Activated naive CD4-positive, alpha-beta T cell treated with anti-CD3 and anti-CD28 coated beads, Interleukin-2, amount 10 ng/mL, durations not matched to agents 7 days and 5 days (primary cell): ENCODE results near the gene TNRC6A.
A peak's percentile ranks its signal among the peaks of the same experiment; 100 is the strongest.
"Not testable (repeated sequence)": the region's sequence is repeated elsewhere in the genome, so short reads cannot be mapped to it uniquely, and the experiment has no call there.

ENCODE experiments used
- CTCF ChIA-PET: fragments of 350-600 bp; sonication (Branson Sonifier 250); formaldehyde crosslinking; loops from one replicate; lab custom pipeline; 2021; ENCODE audit warnings: antibody characterized with exemption; lab: Charles Lee
- DNase-seq: peaks from one replicate; pipeline ENCODE4 v3.0.0-alpha.2; 2020
- H3K27ac Mint-ChIP-seq: one replicate; pipeline ENCODE4 v1.8.0; 2021; ENCODE audit warnings: mild to moderate bottlenecking, moderate library complexity, mixed read lengths
- H3K27me3 Mint-ChIP-seq: one replicate; pipeline ENCODE4 v1.8.0; 2021; ENCODE audit warnings: mild to moderate bottlenecking, mixed read lengths
- H3K36me3 Mint-ChIP-seq: one replicate; pipeline ENCODE4 v1.8.0; 2021; ENCODE audit warnings: mixed read lengths
- H3K4me1 Mint-ChIP-seq: one replicate; pipeline ENCODE4 v1.8.0; 2021; ENCODE audit warnings: mixed read lengths
- H3K4me3 Mint-ChIP-seq: one replicate; pipeline ENCODE4 v1.8.0; 2021; ENCODE audit warnings: mild to moderate bottlenecking, moderate library complexity, mixed read lengths
- H3K9me3 Mint-ChIP-seq: one replicate; pipeline ENCODE4 v1.8.0; 2021; ENCODE audit warnings: mixed read lengths

TNRC6A gene

GRCh38 chr16:24781256-24781655 is 51.8 kb downstream of the TNRC6A start:
- no peak for DNase-seq
- Mint-ChIP-seq H3K27ac (no peak overlapping the region), H3K27me3 (no peaks in the 10 kb centered on the region), H3K4me3 (no peak overlapping the region), H3K4me1 (no peaks in the 10 kb centered on the region), H3K36me3 (peaks cover 54% of the 10 kb centered on the region), H3K9me3 (no peaks in the 10 kb centered on the region)
- CTCF ChIA-PET, result no interaction called here

GRCh38 chr16:24784121-24784520 is 54.7 kb downstream of the TNRC6A start:
- H3K27me3 Mint-ChIP-seq, result no peaks in the 10 kb centered on the region
- H3K4me3 Mint-ChIP-seq, result no peak overlapping the region
- peaks cover 41% of the 10 kb centered on the region for H3K36me3 Mint-ChIP-seq
- H3K27ac Mint-ChIP-seq, result no peak overlapping the region
- DNase-seq, result no peak
- no peaks in the 10 kb centered on the region for H3K4me1 Mint-ChIP-seq
- CTCF ChIA-PET, result no interaction called here
- H3K9me3 Mint-ChIP-seq, result no peaks in the 10 kb centered on the region

GRCh38 chr16:24789881-24790280 is 60.4 kb downstream of the TNRC6A start:
- Mint-ChIP-seq H3K36me3 (peaks cover 38% of the 10 kb centered on the region), H3K9me3 (no peaks in the 10 kb centered on the region), H3K4me1 (no peaks in the 10 kb centered on the region), H3K27me3 (no peaks in the 10 kb centered on the region), H3K4me3 (no peak overlapping the region), H3K27ac (no peak overlapping the region)
- no peak for DNase-seq
- CTCF ChIA-PET, result no interaction called here

- DNase-seq, result no peak
- H3K4me1 Mint-ChIP-seq, result no peaks in the 10 kb centered on the region
- peaks cover 62% of the 10 kb centered on the region for H3K36me3 Mint-ChIP-seq
- no peak overlapping the region for H3K4me3 Mint-ChIP-seq
- CTCF ChIA-PET, result interaction anchor here (1.0 kb wide), 1 partner anchor 98 kb away, joined by 3 read pairs; no protein-coding TSS in a partner anchor
- H3K27ac Mint-ChIP-seq, result no peak overlapping the region
- H3K27me3 Mint-ChIP-seq, result no peaks in the 10 kb centered on the region
- H3K9me3 Mint-ChIP-seq, result no peaks in the 10 kb centered on the region
Measured at GRCh38 chr16:24800586-24800985, 71.1 kb downstream of the TNRC6A start.

- H3K9me3 Mint-ChIP-seq, result no peaks in the 10 kb centered on the region
- CTCF ChIA-PET, result no interaction called here
- H3K27ac Mint-ChIP-seq, result no peak overlapping the region
- H3K4me3 Mint-ChIP-seq, result no peak overlapping the region
- DNase-seq, result no peak
- no peaks in the 10 kb centered on the region for H3K27me3 Mint-ChIP-seq
- peaks cover 63% of the 10 kb centered on the region for H3K36me3 Mint-ChIP-seq
- no peaks in the 10 kb centered on the region for H3K4me1 Mint-ChIP-seq
Measured at GRCh38 chr16:24801761-24802302, 72.4 kb downstream of the TNRC6A start.

GRCh38 chr16:24805484-24805883 is 76.0 kb downstream of the TNRC6A start:
- H3K36me3 Mint-ChIP-seq, result peaks cover 58% of the 10 kb centered on the region
- CTCF ChIA-PET, result interaction anchor here (0.5 kb wide), 1 partner anchor 11 kb away, joined by 4 read pairs; no protein-coding TSS in a partner anchor
- no peak overlapping the region for H3K4me3 Mint-ChIP-seq
- H3K4me1 Mint-ChIP-seq, result no peaks in the 10 kb centered on the region
- no peaks in the 10 kb centered on the region for H3K27me3 Mint-ChIP-seq
- no peak overlapping the region for H3K27ac Mint-ChIP-seq
- no peaks in the 10 kb centered on the region for H3K9me3 Mint-ChIP-seq
- no peak for DNase-seq

GRCh38 chr16:24807301-24807700 is 77.8 kb downstream of the TNRC6A start:
- Mint-ChIP-seq H3K4me1 (no peaks in the 10 kb centered on the region), H3K27ac (peak overlapping the region; percentile 29), H3K36me3 (peaks cover 55% of the 10 kb centered on the region), H3K4me3 (no peak overlapping the region), H3K27me3 (no peaks in the 10 kb centered on the region), H3K9me3 (no peaks in the 10 kb centered on the region)
- CTCF ChIA-PET, result interaction anchor here (0.8 to 1.5 kb wide), 2 partner anchors 26 to 185 kb away, joined by 3 to 4 read pairs; no protein-coding TSS in a partner anchor
- DNase-seq, result no peak

- H3K36me3 Mint-ChIP-seq, result peaks cover 51% of the 10 kb centered on the region
- H3K27ac Mint-ChIP-seq, result no peak overlapping the region
- H3K9me3 Mint-ChIP-seq, result no peaks in the 10 kb centered on the region
- no peaks in the 10 kb centered on the region for H3K4me1 Mint-ChIP-seq
- DNase-seq, result no peak
- no peak overlapping the region for H3K4me3 Mint-ChIP-seq
- CTCF ChIA-PET, result no interaction called here
- H3K27me3 Mint-ChIP-seq, result no peaks in the 10 kb centered on the region
Measured at GRCh38 chr16:24810951-24811843, 81.7 kb downstream of the TNRC6A start.

GRCh38 chr16:24812813-24813212 is 83.4 kb downstream of the TNRC6A start:
- CTCF ChIA-PET, H3K4me3 Mint-ChIP-seq, H3K27me3 Mint-ChIP-seq, DNase-seq, H3K9me3 Mint-ChIP-seq, H3K27ac Mint-ChIP-seq, H3K4me1 Mint-ChIP-seq: not testable (repeated sequence)
- peaks cover 46% of the 10 kb centered on the region for H3K36me3 Mint-ChIP-seq

- H3K4me3 Mint-ChIP-seq, result no peak overlapping the region
- H3K27ac Mint-ChIP-seq, result no peak overlapping the region
- H3K27me3 Mint-ChIP-seq, result no peaks in the 10 kb centered on the region
- DNase-seq, result no peak
- CTCF ChIA-PET, result no interaction called here
- H3K36me3 Mint-ChIP-seq, result peaks cover 57% of the 10 kb centered on the region
- H3K4me1 Mint-ChIP-seq, result no peaks in the 10 kb centered on the region
- no peaks in the 10 kb centered on the region for H3K9me3 Mint-ChIP-seq
Measured at GRCh38 chr16:24815021-24815420, 85.6 kb downstream of the TNRC6A start.

GRCh38 chr16:24816688-24817087 is 87.2 kb downstream of the TNRC6A start:
- no peak for DNase-seq
- Mint-ChIP-seq H3K4me3 (no peak overlapping the region), H3K27me3 (no peaks in the 10 kb centered on the region), H3K36me3 (peaks cover 57% of the 10 kb centered on the region), H3K27ac (peak overlapping the region; percentile 28), H3K4me1 (no peaks in the 10 kb centered on the region), H3K9me3 (no peaks in the 10 kb centered on the region)
- CTCF ChIA-PET, result interaction anchor here (0.7 kb wide), 1 partner anchor 11 kb away, joined by 4 read pairs; no protein-coding TSS in a partner anchor

GRCh38 chr16:24819462-24820040 is 90.1 kb downstream of the TNRC6A start:
- CTCF ChIA-PET, result no interaction called here
- H3K27ac Mint-ChIP-seq, result no peak overlapping the region
- no peaks in the 10 kb centered on the region for H3K4me1 Mint-ChIP-seq
- H3K36me3 Mint-ChIP-seq, result peaks cover 68% of the 10 kb centered on the region
- DNase-seq, result no peak
- H3K4me3 Mint-ChIP-seq, result no peak overlapping the region
- H3K27me3 Mint-ChIP-seq, result no peaks in the 10 kb centered on the region
- H3K9me3 Mint-ChIP-seq, result no peaks in the 10 kb centered on the region

GRCh38 chr16:24820522-24820921 is 91.1 kb downstream of the TNRC6A start:
- H3K9me3 Mint-ChIP-seq, result no peaks in the 10 kb centered on the region
- no peak overlapping the region for H3K4me3 Mint-ChIP-seq
- H3K27me3 Mint-ChIP-seq, result no peaks in the 10 kb centered on the region
- H3K36me3 Mint-ChIP-seq, result peaks cover 65% of the 10 kb centered on the region
- CTCF ChIA-PET, result no interaction called here
- H3K4me1 Mint-ChIP-seq, result no peaks in the 10 kb centered on the region
- no peak for DNase-seq
- H3K27ac Mint-ChIP-seq, result no peak overlapping the region

- no peak for DNase-seq
- CTCF ChIA-PET, result interaction anchor here (1.4 kb wide), 1 partner anchor 14 kb away, joined by 4 read pairs; no protein-coding TSS in a partner anchor
- H3K4me3 Mint-ChIP-seq, result no peak overlapping the region
- no peaks in the 10 kb centered on the region for H3K9me3 Mint-ChIP-seq
- peaks cover 70% of the 10 kb centered on the region for H3K36me3 Mint-ChIP-seq
- no peak overlapping the region for H3K27ac Mint-ChIP-seq
- no peaks in the 10 kb centered on the region for H3K4me1 Mint-ChIP-seq
- H3K27me3 Mint-ChIP-seq, result no peaks in the 10 kb centered on the region
Measured at GRCh38 chr16:24821129-24821528, 91.7 kb downstream of the TNRC6A start.
